Right ventricle myocardium superior (tissue), 1 donor: ENCODE measurements around the gene TUBGCP6. TPM values are rescaled to one million over a fixed set of nuclear protein-coding genes. Genes with fewer than 3 reads are reported as not detected.
A peak's percentile ranks its signal among the peaks of the same experiment; 100 is the strongest.

Experiments
- ATAC-seq: fragments of 200-7000 bp; cut with Tn5 transposase; one replicate; pipeline ENCODE4 v1.9.1; 2020; ENCODE audit warnings: mild to moderate bottlenecking; ENCODE audit not compliant: poor library complexity
- DNase-seq: peaks from one replicate; pipeline ENCODE4 v3.0.0-alpha.2; 2020
- intact Hi-C: fragments of 100-400 bp; cut with DNase I; formaldehyde crosslinking; loops from one replicate; pipeline ENCODE4 v1.11.2; 2022
- long read RNA-seq: library from polyadenylated mRNA; unstranded; transcript quantifications from one replicate; pipeline ENCODE4 v2.0.0, GENCODE V29; 2021
- total RNA-seq: library from RNA; stranded (reverse); fragmentation: NEBNext Ultra II Directional; extraction: Animal tissue kit (Norgen Biotek cat#: 25700); gene quantifications from one replicate; pipeline ENCODE4 v1.2.1, GENCODE V29; 2021
- donor health status: DM: no; HTN: yes; CAD: no; lungs with severe emphysema.

TUBGCP6 gene
- 14.1 TPM for total RNA-seq
- long read RNA-seq, full-length matches to known transcripts: 4 of 30 reads
- long read RNA-seq, partial matches to known transcripts: 15 of 30 reads
- long read RNA-seq, other reads (novel, unspliced or antisense): 11 of 30 reads

GRCh38 chr22:50244420-50245213, at the start of gene TUBGCP6:
TSS of gene TUBGCP6 (minus strand) at chr22:50245023. CDS start at chr22:50244459, 564 bp downstream.
- intact Hi-C loops: no loop called here
- DNase-seq (peak; percentile 98), ATAC-seq (peak; percentile 96)

GRCh38 chr22:50294319-50294656, 49.5 kb upstream of the TUBGCP6 start:
- DNase-seq (no peak), ATAC-seq (no peak)
- intact Hi-C loops: no loop called here

- intact Hi-C loops: no loop called here
- DNase-seq: peak; percentile 70
- peak; percentile 89 for ATAC-seq
Measured at GRCh38 chr22:50293441-50294318, 48.9 kb upstream of the TUBGCP6 start.

GRCh38 chr22:50292643-50293440, 48.0 kb upstream of the TUBGCP6 start:
- intact Hi-C loops: no loop called here
- ATAC-seq: no peak
- DNase-seq: peak; percentile 85

GRCh38 chr22:50289942-50290630, 45.3 kb upstream of the TUBGCP6 start:
- no peak for ATAC-seq
- no peak for DNase-seq
- intact Hi-C loops: no loop called here

GRCh38 chr22:50289151-50289941, 44.5 kb upstream of the TUBGCP6 start:
- intact Hi-C loops: no loop called here
- ATAC-seq (no peak), DNase-seq (no peak)

- DNase-seq (no peak), ATAC-seq (no peak)
- intact Hi-C loops: no loop called here
Measured at GRCh38 chr22:50287731-50288130, 42.9 kb upstream of the TUBGCP6 start.

- intact Hi-C loops: no loop called here
- no peak for DNase-seq
- ATAC-seq: no peak
Measured at GRCh38 chr22:50286701-50287318, 42.0 kb upstream of the TUBGCP6 start.

- intact Hi-C loops: no loop called here
- ATAC-seq (no peak), DNase-seq (no peak)
Measured at GRCh38 chr22:50286275-50286674, 41.5 kb upstream of the TUBGCP6 start.

- DNase-seq: no peak
- intact Hi-C loops: no loop called here
- ATAC-seq: no peak
Measured at GRCh38 chr22:50285568-50286229, 40.9 kb upstream of the TUBGCP6 start.

- ATAC-seq (no peak), DNase-seq (no peak)
- intact Hi-C loops: no loop called here
Measured at GRCh38 chr22:50284479-50284878, 39.7 kb upstream of the TUBGCP6 start.

- DNase-seq (no peak), ATAC-seq (no peak)
- intact Hi-C loops: no loop called here
Measured at GRCh38 chr22:50283821-50284220, 39.0 kb upstream of the TUBGCP6 start.

- ATAC-seq: peak; percentile 32
- intact Hi-C loops: no loop called here
Measured at GRCh38 chr22:50282361-50283155, 37.7 kb upstream of the TUBGCP6 start.

GRCh38 chr22:50281957-50282356, 37.1 kb upstream of the TUBGCP6 start:
- intact Hi-C loops: no loop called here
- DNase-seq: peak; percentile 68
- ATAC-seq: peak; percentile 71

More at GRCh38 chr22:50282361-50283155, 37.7 kb upstream of the TUBGCP6 start:
- no peak for DNase-seq

GRCh38 chr22:50281384-50281760, 36.5 kb upstream of the TUBGCP6 start:
- DNase-seq: no peak
- ATAC-seq: no peak
- intact Hi-C loops: no loop called here
